ENCODE results near the gene NOXO1. TPM values are rescaled to one million over a fixed set of nuclear protein-coding genes. Genes with fewer than 3 reads are reported as not detected.
"Not testable (repeated sequence)": the region's sequence is repeated elsewhere in the genome, so short reads cannot be mapped to it uniquely, and the experiment has no call there.

Gene NOXO1
- total and polyA plus RNA-seq, 10 of the 15 experiments (the other 5 are each of a cell fraction or from before 2014, with no cell fraction given): 0.09 to 0.76 (median 0.26) TPM; not detected in 4

- SMC1A ChIA-PET (ENCODE audit: uncharacterized antibody, unreplicated experiment); intact Hi-C loops (cut with micrococcal nuclease; ENCODE audit: unreplicated experiment); FAIRE-seq; H3K9me3 ChIP-seq (replicated peaks; ENCODE audit: control insufficient read depth, insufficient read depth, low read length); H3K27me3 ChIP-seq (replicated peaks in 1 of 2; ENCODE audit: control insufficient read depth in 2 of 2, insufficient read depth in 2 of 2, low read length in 1 of 2); RAD21 ChIA-PET (ENCODE audit: unreplicated experiment); H4K20me1 ChIP-seq (ENCODE audit: control insufficient read depth, insufficient read depth); DNase-seq (ENCODE audit: low read depth, low spot score); in situ Hi-C loops (cut with MboI); H2AFZ ChIP-seq (ENCODE audit: control insufficient read depth, low read depth, low read length); CTCF ChIA-PET; ATAC-seq: not testable (repeated sequence)
- Histone ChIP-seq H3K4me2 (ENCODE audit: control insufficient read depth, insufficient read depth) (peak overlapping the region; percentile 83), H3K27ac (ENCODE audit: control insufficient read depth, insufficient read depth) (peak overlapping the region; percentile 4), H3K9ac (ENCODE audit: control insufficient read depth, insufficient read depth, low read length) (peak overlapping the region; percentile 99), H3K79me2 (ENCODE audit: control insufficient read depth, insufficient read depth, low read length) (peaks cover 67% of the 10 kb centered on the region), H3K36me3 (ENCODE audit: control insufficient read depth in 2 of 2, insufficient read depth in 2 of 2, low read length in 1 of 2) (peaks cover 11 to 13% of the 10 kb centered on the region in 2 experiments; a peak in 3 of 4 replicates), H3K4me1 (ENCODE audit: control insufficient read depth, insufficient read depth, low read length) (peaks cover 19% of the 10 kb centered on the region), H3K4me3 (peak overlapping the region; percentile 98)
- BruUV-seq (replicated peaks): TSS peak; percentile 92
- 10% methylated on average over 34 of the region's 37 CpGs for WGBS (ENCODE audit: insufficient coverage, insufficient replicate concordance, low lambda C conversion rate, missing lambda C conversion rate)
- TF ChIP-seq POLR2AphosphoS5 (IDR thresholded peaks at IDR 0.05; ENCODE audit: low read length): 0 out of 2 replicates have a peak, but pooled peaks have one; percentile 13
- TF ChIP-seq POLR2A (IDR thresholded peaks at IDR 0.05; ENCODE audit: low read depth, low read length): peak; percentile 74; the same call in 1 of the 2 replicates
- peak; percentile 5; the same call in 1 of the 2 replicates for TF ChIP-seq POLR2AphosphoS2 (IDR thresholded peaks at IDR 0.05; ENCODE audit: low read depth, low read length)
- POLR2A ChIA-PET: interaction anchor here (0.9 to 2.2 kb wide), 3 partner anchors 9 to 193 kb away, joined by 3 to 13 read pairs (median 7); partner anchors contain the start of genes SYNGR3, TBL3 and TRAF7
Observed at GRCh38 chr16:1962161-1963153, 18.8 kb downstream of the NOXO1 start.

- Histone ChIP-seq H3K79me2 (ENCODE audit: control insufficient read depth, insufficient read depth, low read length) (peaks cover 67% of the 10 kb centered on the region), H3K27ac (ENCODE audit: control insufficient read depth, insufficient read depth) (peak overlapping the region; percentile 18; the same call in 1 of the 2 replicates), H4K20me1 (ENCODE audit: control insufficient read depth, insufficient read depth) (peaks cover 6% of the 10 kb centered on the region; the same call in 1 of the 2 replicates), H3K4me1 (ENCODE audit: control insufficient read depth, insufficient read depth, low read length) (peaks cover 19% of the 10 kb centered on the region), H3K27me3 (replicated peaks in 1 of 2; ENCODE audit: control insufficient read depth in 2 of 2, insufficient read depth in 2 of 2, low read length in 1 of 2) (no peaks in the 10 kb centered on the region), H2AFZ (ENCODE audit: control insufficient read depth, low read depth, low read length) (no peak overlapping the region), H3K9me3 (replicated peaks; ENCODE audit: control insufficient read depth, insufficient read depth, low read length) (no peaks in the 10 kb centered on the region), H3K36me3 (ENCODE audit: control insufficient read depth in 2 of 2, insufficient read depth in 2 of 2, low read length in 1 of 2) (peaks cover 11 to 13% of the 10 kb centered on the region in 2 experiments; a peak in 3 of 4 replicates), H3K9ac (ENCODE audit: control insufficient read depth, insufficient read depth, low read length) (peak overlapping the region; percentile 20; the same call in 1 of the 2 replicates), H3K4me2 (ENCODE audit: control insufficient read depth, insufficient read depth) (peak overlapping the region; percentile 83), H3K4me3 (peak overlapping the region; percentile 98; the same call in 1 of the 2 replicates)
- BruUV-seq (replicated peaks): no TSS peak
- ChIA-PET POLR2A (interaction anchor here (0.7 to 2.2 kb wide), 3 partner anchors 9 to 86 kb away, joined by 3 to 13 read pairs (median 11); partner anchors contain the start of genes NTHL1, SYNGR3, TBL3 and TSC2), SMC1A (ENCODE audit: uncharacterized antibody, unreplicated experiment) (no interaction called here), CTCF (interaction anchor here (1.6 kb wide), 1 partner anchor 20 kb away, joined by 5 read pairs; no protein-coding TSS in a partner anchor), RAD21 (ENCODE audit: unreplicated experiment) (interaction anchor here (1.0 kb wide), 1 partner anchor 18 kb away, joined by 3 read pairs; the partner anchor contains the start of gene MSRB1)
- ATAC-seq (no peak), DNase-seq (ENCODE audit: low read depth, low spot score) (no peak), FAIRE-seq (no peak)
- in situ Hi-C loops (cut with MboI) (no loop called here), intact Hi-C loops (cut with micrococcal nuclease; ENCODE audit: unreplicated experiment) (no loop called here)
- WGBS (ENCODE audit: insufficient coverage, insufficient replicate concordance, low lambda C conversion rate, missing lambda C conversion rate): 0% methylated on average over 6 of the region's 6 CpGs
- TF ChIP-seq BACH1 (IDR thresholded peaks at IDR 0.05; ENCODE audit: borderline replicate concordance) (0 out of 2 replicates have a peak, but pooled peaks have one; percentile 11), PKNOX1 (IDR thresholded peaks at IDR 0.05) (no peak)
Observed at GRCh38 chr16:1961651-1962067, 19.6 kb downstream of the NOXO1 start.

Measured in GM12878 (cell line).